HUDEP-2 (cell line): ENCODE results near the gene SSBP4.
"Not testable (repeated sequence)": the region's sequence is repeated elsewhere in the genome, so short reads cannot be mapped to it uniquely, and the experiment has no call there.

Experiments
- DNase-seq, 76 experiments: peaks; one replicate each; lab custom pipeline; 2025; ENCODE audit not compliant: unreplicated experiment in 76 of 76; lab: John Stamatoyannopoulos, UW

The SSBP4 gene

GRCh38 chr19:18419195-18419698, at the start of gene SSBP4:
TSS of gene SSBP4 (plus strand) at chr19:18419398. CDS start at chr19:18419649, 251 bp downstream.
- peak in 69 of 76 experiments; percentile 39 to 90 (median 78) for DNase-seq

DNA sequence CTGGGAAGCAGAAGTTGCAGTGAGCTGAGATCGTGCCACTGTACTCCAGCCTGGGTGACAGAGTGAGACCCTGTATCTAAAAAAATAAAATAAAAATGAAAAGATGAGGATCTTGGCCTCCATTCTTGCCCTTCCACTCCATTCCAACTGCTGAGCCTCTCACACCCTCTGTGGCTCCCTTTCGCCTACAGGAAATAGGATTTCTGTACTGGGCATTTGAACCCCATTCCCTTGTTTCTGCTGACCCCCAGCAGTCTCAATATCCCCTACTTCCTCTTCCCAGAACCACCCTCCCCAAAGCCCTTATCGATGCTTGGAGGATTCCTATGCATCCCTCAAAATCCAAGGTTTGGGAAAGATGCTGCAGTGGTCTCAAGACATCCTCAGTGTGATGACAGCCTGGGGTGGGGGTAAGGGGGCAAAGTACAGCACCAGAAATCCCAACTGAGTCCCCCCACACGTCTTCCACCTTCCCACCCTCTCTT, 45.7 kb upstream of the SSBP4 start:
- peak in 6 of 76 experiments; percentile 42 to 82 (median 62) for DNase-seq

DNA sequence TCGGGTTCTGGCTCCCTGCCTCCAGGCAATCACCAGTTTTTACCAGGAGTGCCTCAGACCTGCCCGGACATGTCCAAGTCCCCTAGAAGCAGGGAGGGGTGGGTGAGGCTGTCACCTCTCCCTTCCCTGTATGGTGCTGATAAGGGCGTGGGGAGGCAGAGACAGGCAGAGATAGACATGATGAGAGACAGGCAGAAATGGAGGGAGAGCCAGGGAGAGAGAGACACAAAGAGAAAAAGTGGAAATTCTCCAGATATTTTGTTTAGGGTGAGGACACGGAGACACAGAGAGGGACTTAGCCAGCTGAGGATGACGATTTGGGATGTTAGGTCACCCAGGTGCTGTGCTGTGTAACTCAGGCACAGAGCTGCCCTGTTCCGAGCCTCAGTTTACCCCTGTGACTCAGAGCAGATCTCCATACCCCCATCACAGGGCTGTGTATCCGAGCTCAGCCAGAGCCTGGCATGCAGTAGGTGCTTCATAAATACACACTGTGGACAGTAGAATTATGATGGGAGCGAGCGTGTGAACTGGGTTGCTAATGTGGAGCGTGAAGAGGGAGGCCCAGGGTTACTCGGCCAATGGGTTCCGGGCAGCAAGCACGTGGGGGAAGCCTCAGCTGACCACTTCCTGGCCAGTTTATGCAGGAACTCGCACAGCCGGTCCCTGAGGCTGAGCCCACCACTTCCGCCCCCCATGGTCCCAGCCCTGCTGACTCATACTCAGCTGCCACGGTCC, 45.1 kb upstream of the SSBP4 start:
- DNase-seq: peak in 75 of 76 experiments; percentile 87 to 99 (median 96)

- DNase-seq: no peak
Observed at GRCh38 chr19:18377026-18377425, 42.2 kb upstream of the SSBP4 start.

DNA sequence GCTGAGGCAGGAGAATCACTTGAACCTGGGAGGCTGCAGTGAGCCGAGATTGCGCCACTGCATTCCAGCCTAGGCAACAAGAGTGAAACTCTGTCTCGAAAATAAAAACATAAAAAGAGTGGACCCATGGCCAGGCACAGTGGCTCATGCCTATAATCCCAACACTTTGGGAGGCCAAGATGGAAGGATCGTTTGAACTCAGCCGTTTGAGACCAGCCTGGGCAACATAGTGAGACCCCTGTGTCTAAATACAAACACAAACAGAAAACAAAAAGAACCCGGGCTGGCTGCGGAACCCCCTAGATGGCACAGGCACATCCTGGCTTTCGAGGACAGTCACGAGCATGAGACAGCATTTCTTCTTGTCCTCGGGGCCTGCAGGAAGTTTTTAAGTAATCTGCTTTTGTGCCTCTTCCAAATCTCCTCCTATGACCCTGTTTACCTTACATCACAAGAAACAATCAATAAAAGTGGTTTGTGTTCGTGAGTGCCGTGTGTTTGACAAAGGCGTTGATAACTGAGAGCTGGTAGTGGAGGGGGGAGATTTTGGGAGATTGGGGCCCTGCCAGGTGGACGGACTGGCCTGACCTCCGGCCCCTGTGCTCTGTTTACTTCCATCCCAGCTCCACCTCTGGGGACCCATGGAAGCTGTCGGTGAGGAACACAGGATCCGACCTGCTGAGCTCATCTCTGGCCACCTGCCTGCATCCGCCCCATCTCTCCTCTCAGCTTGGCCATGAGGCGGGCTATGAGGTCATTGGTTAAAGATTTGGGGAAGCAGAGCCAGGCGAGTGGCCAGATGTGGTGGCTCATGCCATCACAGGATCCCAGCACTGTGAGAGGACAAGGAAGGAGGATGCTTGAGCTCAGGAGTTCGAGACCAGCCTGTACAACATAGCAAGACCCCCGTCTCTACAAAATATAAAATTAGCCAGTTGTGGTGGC, 39.1 kb upstream of the SSBP4 start:
- peak in 58 of 76 experiments; percentile 19 to 80 (median 52) for DNase-seq

- DNase-seq: no peak
Observed at GRCh38 chr19:18380843-18381242, 38.4 kb upstream of the SSBP4 start.

GRCh38 chr19:18383622-18384021, 35.6 kb upstream of the SSBP4 start:
- not testable (repeated sequence) for DNase-seq

DNA sequence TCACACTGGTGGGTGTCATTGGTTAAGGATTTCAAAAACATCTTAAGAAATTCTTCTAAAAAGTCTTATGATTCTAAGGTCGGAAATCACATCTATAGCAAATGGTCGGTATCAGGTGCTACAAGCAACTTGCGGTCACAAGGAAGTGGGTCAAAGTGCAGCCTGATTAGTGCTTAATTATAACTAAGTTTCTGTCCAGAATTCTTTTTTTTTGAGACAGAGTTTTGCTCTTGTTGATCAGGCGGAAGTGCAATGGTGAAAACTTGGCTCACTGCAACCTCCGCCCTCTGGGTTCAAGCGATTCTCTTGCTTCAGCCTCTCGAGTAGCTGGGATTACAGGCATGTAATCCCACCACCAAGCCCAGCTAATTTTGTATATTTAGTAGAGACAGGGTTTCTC, 34.4 kb upstream of the SSBP4 start:
- no peak for DNase-seq

DNA sequence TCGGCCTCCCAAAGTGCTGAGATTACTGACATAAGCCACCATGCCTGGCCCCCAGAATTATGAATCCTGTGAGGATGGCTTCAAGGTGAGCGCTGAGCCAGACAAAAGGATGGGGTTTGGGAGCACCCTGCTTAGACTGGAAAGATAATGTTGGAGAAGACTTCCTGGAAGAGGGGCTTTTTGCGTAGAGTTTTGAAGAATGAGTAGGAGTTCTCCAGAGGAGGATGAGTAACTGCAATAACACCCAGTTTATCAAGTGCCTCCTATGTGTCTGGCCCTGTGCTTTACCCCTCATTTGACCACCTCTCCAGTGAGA, 33.9 kb upstream of the SSBP4 start:
- DNase-seq: no peak

- peak in 69 of 76 experiments; percentile 25 to 95 (median 68) for DNase-seq
Observed at GRCh38 chr19:18385675-18386542, 33.3 kb upstream of the SSBP4 start, which contains the start of gene GDF15. TSS of gene GDF15 (plus strand) at chr19:18386158. CDS start at chr19:18386190, 32 bp downstream.

DNA sequence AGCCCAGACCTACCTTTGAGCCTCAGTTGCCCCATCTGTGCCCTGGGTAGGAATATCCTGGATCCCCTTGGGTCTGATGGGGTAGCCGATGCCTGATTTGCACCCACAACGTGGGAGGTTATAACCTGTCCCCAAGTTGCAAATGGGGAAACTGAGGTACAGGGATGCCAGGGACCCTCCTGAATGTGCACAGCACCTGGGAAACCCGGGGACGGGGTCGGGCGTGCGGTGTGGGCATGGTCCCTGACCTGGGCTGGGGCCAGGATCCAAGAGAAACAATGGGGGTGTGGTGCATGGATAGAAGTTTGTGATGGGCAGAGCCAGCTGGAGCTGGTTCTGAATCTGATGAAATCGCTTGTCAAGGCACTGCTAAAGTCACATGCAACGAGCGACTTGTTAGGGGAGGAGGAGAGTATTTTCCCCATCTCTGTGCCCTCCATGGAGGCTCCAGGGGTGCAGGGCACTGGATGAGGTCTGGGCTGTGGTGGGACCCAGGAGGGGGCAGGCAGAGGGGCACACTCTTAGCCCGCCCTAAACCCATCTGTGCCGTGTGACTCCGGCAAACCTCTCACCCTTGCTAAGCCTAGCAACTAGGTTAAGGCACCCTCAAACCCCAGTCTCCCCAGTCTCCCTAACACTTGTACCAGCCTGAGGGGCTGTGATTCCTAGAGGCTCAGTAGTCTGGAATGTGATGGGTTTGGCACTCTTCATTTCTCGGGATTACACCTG, 32.5 kb upstream of the SSBP4 start:
- peak in 25 of 76 experiments; percentile 14 to 60 (median 34) for DNase-seq

DNA sequence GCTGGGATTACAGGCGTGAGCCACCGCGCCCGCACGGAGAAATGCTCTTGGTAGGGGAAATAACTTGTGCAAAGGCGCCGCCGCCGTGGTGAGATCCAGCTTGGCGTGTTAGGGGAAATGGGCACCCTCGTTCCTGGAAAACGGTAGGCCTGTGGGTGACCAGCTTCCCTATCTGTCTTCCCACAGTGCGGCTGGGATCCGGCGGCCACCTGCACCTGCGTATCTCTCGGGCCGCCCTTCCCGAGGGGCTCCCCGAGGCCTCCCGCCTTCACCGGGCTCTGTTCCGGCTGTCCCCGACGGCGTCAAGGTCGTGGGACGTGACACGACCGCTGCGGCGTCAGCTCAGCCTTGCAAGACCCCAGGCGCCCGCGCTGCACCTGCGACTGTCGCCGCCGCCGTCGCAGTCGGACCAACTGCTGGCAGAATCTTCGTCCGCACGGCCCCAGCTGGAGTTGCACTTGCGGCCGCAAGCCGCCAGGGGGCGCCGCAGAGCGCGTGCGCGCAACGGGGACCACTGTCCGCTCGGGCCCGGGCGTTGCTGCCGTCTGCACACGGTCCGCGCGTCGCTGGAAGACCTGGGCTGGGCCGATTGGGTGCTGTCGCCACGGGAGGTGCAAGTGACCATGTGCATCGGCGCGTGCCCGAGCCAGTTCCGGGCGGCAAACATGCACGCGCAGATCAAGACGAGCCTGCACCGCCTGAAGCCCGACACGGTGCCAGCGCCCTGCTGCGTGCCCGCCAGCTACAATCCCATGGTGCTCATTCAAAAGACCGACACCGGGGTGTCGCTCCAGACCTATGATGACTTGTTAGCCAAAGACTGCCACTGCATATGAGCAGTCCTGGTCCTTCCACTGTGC, 30.9 kb upstream of the SSBP4 start:
- peak in 71 of 76 experiments; percentile 36 to 95 (median 84) for DNase-seq

GRCh38 chr19:18388960-18389725, 30.1 kb upstream of the SSBP4 start:
- DNase-seq: peak in 4 of 76 experiments; percentile 53 to 77 (median 63)

DNA sequence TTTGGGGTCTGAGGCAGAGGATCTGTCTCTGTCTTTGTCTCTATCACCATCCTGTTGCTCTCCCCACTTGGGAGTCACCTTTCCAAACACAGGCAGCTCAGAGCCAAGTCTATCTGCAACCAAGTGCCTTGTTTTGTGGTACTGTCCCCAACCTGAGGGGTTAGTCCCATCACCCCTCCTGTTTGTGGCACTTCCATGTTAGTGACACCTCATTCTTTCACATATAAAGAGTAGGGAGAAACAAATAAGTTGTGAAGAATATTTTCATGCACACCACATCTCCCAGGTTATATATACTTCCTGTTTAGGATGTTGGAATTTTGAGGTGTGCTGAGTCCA, 29.5 kb upstream of the SSBP4 start:
- DNase-seq: peak in 4 of 76 experiments; percentile 50 to 85 (median 69)

DNA sequence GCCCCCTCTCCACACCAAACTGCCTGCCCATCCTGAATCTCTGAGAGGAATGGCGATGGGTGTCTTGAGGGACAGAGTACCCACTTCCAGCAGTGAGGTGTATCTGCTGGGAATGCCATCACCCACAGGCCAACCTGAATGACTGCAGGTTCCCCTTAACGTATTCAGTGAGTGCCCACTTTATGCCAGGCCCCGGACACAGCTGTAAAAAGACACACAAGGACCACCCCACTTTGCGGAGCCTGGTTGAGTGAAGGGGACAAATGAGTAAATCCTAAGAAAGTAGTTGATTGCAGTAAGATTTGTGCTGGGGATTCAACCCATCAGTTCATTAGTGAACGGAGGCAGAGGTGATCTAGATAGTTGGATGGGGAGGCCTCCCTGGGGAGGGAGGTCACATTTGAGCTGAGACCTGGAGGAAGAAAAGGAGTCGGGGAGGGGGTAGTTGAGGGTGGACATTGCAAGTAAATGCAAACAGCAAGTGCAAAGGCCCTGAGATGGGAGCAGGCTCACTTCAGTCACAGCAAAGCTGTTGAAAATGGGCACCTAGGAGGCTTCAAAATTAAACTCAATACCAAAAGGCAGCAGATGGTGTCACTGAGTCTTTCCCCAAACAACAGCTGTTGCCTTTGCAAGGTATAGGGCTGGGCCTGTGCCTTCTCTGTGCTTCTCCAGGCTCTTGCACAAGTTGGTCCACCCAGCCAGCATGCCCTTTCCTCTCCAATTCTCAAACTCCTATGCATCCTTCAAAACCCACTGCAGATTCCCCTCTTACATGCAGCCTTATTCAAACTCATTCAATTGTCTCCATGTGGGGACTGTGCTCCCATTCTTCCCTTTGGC, 28.9 kb upstream of the SSBP4 start:
- DNase-seq: peak in 16 of 76 experiments; percentile 14 to 92 (median 62)

GRCh38 chr19:18391509-18392075, 27.6 kb upstream of the SSBP4 start:
- no peak for DNase-seq

GRCh38 chr19:18392417-18392816, 26.8 kb upstream of the SSBP4 start:
- peak in 37 of 76 experiments; percentile 12 to 63 (median 41) for DNase-seq
